ENCODE data around the gene CYTH1. TPM values are rescaled to one million over a fixed set of nuclear protein-coding genes. Genes with fewer than 3 reads are reported as not detected.

Gene CYTH1
- total RNA-seq, 2 donors from 2014 or later: 54.6 to 68.9 TPM

DNA sequence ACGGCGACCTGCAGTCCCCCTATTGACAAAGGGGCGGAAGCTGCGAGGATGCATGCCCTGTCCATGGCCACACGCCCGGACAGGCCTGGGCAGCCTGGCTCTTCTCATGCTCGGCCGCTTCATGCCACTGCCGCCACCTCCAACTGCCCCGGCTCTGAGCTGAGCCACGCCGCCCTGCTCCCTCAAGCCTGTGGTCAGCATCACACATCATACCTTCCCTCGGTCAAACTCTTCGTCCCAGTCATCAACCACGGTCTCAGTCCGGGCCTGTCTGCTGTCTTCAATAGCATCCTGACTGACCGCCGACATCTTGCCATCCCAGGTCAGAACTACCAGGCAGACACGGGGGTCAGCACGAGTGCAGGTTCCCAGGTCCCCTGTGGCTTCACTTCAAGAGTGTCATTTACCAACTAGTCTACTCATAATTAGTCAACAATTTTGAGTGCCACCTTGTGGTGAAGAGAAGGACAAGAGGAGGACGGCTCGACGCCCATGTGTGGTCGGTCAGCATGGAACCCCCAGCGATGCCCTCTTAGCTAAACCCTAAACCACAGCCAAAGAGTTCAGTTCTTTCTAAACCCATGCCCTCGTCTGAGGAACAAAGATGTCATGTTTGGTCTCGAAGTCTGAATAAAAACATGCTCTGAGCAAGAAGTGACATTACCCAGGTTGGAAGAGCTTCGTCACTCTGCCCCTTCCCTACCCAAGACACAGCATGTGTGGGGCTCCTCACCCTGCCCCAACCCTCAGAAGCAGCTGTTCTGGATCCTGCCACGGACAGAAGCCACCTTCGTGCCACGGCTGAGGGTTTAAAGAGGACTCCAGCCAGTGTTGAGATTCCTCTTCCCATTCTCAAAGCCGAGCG lies 16.9 kb upstream of the CYTH1 start:
- Histone ChIP-seq H3K4me1 (no peaks in the 10 kb centered on the region), H3K36me3 (peaks cover 25% of the 10 kb centered on the region), H3K27me3 (no peaks in the 10 kb centered on the region), H3K27ac (no peak overlapping the region), H3K9me3 (no peaks in the 10 kb centered on the region), H3K4me3 (no peak overlapping the region), H3K9ac (ENCODE audit: low read depth in 2 of 2, low read length in 2 of 2) (no peak overlapping the region)
- intact Hi-C loops (cut with DNase I): loop anchor here (5.0 kb wide), 1 partner anchor 302 kb away; no protein-coding TSS in a partner anchor
- no peak for TF ChIP-seq CTCF (IDR thresholded peaks at IDR 0.05)
- no peak for DNase-seq

GRCh38 chr17:78797691-78798585 lies 15.9 kb upstream of the CYTH1 start:
- Histone ChIP-seq H3K27ac (no peak overlapping the region), H3K36me3 (peaks cover 19% of the 10 kb centered on the region), H3K4me3 (no peak overlapping the region), H3K27me3 (no peaks in the 10 kb centered on the region), H3K9me3 (no peaks in the 10 kb centered on the region), H3K4me1 (no peaks in the 10 kb centered on the region), H3K9ac (ENCODE audit: low read depth in 2 of 2, low read length in 2 of 2) (no peak overlapping the region)
- no peak for TF ChIP-seq CTCF (IDR thresholded peaks at IDR 0.05)
- no peak for DNase-seq
- intact Hi-C loops (cut with DNase I): loop anchor here (5.0 kb wide), 1 partner anchor 301 kb away; no protein-coding TSS in a partner anchor

DNA sequence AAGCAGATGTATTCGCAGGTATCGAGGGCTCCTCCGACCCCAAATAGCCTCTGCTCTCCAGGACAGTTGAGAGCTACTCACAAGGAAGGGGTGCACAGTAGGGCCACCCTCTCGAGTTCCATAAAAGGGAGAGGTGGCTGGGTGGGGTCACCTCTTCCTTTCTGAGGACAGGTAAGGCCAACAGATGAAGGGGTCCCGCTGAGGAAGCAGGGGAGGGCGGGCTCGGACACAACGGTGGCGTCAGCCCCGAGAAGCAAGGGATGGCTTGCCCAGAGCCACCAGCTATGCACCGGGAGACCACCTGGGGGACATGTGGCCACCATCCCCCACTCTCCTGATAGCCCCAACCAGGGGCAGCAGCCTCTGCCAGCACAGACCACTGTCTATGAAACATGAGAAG lies 15.1 kb upstream of the CYTH1 start:
- Histone ChIP-seq H3K4me1 (no peaks in the 10 kb centered on the region), H3K36me3 (peaks cover 19% of the 10 kb centered on the region), H3K9me3 (no peaks in the 10 kb centered on the region), H3K4me3 (no peak overlapping the region), H3K9ac (ENCODE audit: low read depth in 2 of 2, low read length in 2 of 2) (no peak overlapping the region), H3K27me3 (no peaks in the 10 kb centered on the region), H3K27ac (no peak overlapping the region)
- TF ChIP-seq CTCF (IDR thresholded peaks at IDR 0.05): no peak
- DNase-seq: no peak
- intact Hi-C loops (cut with DNase I): loop anchor here (5.0 kb wide), 1 partner anchor 300 kb away; no protein-coding TSS in a partner anchor

DNA sequence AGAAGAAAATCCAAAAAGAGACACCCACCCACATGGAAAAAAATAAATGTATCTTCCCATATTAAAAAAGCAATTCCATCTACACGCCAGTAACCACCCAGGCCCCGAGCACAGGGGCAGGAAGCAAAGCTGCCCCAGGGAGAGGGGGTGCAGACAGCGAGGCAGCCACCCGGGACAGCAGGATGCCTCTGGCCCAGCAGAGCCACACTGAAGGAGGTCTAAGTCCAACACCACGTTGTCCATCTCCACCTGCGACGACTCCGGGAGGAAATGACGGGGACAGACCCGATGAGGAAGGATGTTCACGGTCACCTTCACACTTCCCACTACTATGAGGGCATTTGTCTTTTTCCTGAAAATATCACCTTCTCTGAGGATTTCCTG lies 14.4 kb upstream of the CYTH1 start:
- no peak for DNase-seq
- H3K4me1 ChIP-seq: no peaks in the 10 kb centered on the region
- H3K27me3 ChIP-seq: no peaks in the 10 kb centered on the region
- TF ChIP-seq CTCF (IDR thresholded peaks at IDR 0.05): no peak
- peaks cover 19% of the 10 kb centered on the region for H3K36me3 ChIP-seq
- H3K9ac ChIP-seq (ENCODE audit: low read depth in 2 of 2, low read length in 2 of 2): no peak overlapping the region
- no peaks in the 10 kb centered on the region for H3K9me3 ChIP-seq
- no peak overlapping the region for H3K27ac ChIP-seq
- no peak overlapping the region for H3K4me3 ChIP-seq
- intact Hi-C loops (cut with DNase I): loop anchor here (5.0 kb wide), 1 partner anchor 299 kb away; no protein-coding TSS in a partner anchor

GRCh38 chr17:78795861-78796516 lies 13.9 kb upstream of the CYTH1 start:
- Histone ChIP-seq H3K27ac (no peak overlapping the region), H3K4me1 (no peaks in the 10 kb centered on the region), H3K27me3 (no peaks in the 10 kb centered on the region), H3K9ac (ENCODE audit: low read depth in 2 of 2, low read length in 2 of 2) (no peak overlapping the region), H3K36me3 (peaks cover 19% of the 10 kb centered on the region), H3K4me3 (no peak overlapping the region), H3K9me3 (no peaks in the 10 kb centered on the region)
- intact Hi-C loops (cut with DNase I): loop anchor here (5.0 kb wide), 1 partner anchor 299 kb away; no protein-coding TSS in a partner anchor
- no peak for DNase-seq
- TF ChIP-seq CTCF (IDR thresholded peaks at IDR 0.05): no peak

Data from colonic mucosa (tissue), 4 donors.